Measurements from ENCODE around the gene UBN1. TPM values are rescaled to one million over a fixed set of nuclear protein-coding genes. Genes with fewer than 3 reads are reported as not detected.

Gene UBN1
- total RNA-seq, 1 experiment from 2014 or later, result 63.1 TPM

DNA sequence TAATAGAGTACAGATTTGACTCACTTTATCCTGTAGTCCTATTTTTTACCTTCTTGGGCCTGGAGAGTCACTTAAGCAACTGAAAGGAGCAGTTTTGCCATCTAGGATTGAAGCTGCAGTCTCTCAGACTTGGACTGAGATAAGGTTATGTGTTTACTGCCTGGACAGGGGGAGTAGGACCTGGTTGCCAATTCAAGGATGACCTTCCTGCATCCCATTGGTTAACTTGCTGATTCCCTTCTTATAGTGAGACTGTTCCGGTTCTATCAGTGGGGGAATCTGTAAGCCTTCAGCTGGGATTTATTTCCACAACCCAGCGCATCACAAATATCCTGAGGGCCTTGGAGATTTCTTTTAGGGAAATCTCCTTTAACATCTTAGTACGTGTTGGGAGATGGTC lies 2.9 kb downstream of the UBN1 start:
- ATAC-seq (no peak), DNase-seq (ENCODE audit: low read depth, low spot score) (no peak)
- Histone ChIP-seq H3K4me1 (ENCODE audit: control insufficient read depth, insufficient read depth, low read length) (peaks cover 18% of the 10 kb centered on the region), H3K27ac (ENCODE audit: low read length) (peak overlapping the region; percentile 75; the same call in 1 of the 2 replicates), H3K9me3 (ENCODE audit: control insufficient read depth, insufficient read depth, low read depth, low read length) (no peaks in the 10 kb centered on the region), H3K27me3 (ENCODE audit: control insufficient read depth, insufficient read depth, low read length) (no peaks in the 10 kb centered on the region), H3K4me3 (ENCODE audit: low read depth in 2 of 2, low read length in 2 of 2) (peak overlapping the region; percentile 63 to 96), H3K36me3 (ENCODE audit: control insufficient read depth, insufficient read depth, low read length) (peaks cover 10% of the 10 kb centered on the region)
- CTCF ChIA-PET, result interaction anchor here (0.7 kb wide), 1 partner anchor 39 kb away, joined by 3 read pairs; no protein-coding TSS in a partner anchor
- intact Hi-C loops (cut with micrococcal nuclease; ENCODE audit: unreplicated experiment) (no loop called here), in situ Hi-C loops (cut with HindIII; ENCODE audit: low pct_unique_long_range_greater_than_20kb, low sequenced_read_pairs) (no loop called here)
- no TSS peak for BruUV-seq (replicated peaks)
- TF ChIP-seq, protein P1, sequence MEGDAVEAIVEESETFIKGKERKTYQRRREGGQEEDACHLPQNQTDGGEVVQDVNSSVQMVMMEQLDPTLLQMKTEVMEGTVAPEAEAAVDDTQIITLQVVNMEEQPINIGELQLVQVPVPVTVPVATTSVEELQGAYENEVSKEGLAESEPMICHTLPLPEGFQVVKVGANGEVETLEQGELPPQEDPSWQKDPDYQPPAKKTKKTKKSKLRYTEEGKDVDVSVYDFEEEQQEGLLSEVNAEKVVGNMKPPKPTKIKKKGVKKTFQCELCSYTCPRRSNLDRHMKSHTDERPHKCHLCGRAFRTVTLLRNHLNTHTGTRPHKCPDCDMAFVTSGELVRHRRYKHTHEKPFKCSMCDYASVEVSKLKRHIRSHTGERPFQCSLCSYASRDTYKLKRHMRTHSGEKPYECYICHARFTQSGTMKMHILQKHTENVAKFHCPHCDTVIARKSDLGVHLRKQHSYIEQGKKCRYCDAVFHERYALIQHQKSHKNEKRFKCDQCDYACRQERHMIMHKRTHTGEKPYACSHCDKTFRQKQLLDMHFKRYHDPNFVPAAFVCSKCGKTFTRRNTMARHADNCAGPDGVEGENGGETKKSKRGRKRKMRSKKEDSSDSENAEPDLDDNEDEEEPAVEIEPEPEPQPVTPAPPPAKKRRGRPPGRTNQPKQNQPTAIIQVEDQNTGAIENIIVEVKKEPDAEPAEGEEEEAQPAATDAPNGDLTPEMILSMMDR (IDR thresholded peaks at IDR 0.05), result no peak
- TF ChIP-seq SIN3A (IDR thresholded peaks at IDR 0.05; ENCODE audit: borderline replicate concordance, insufficient read depth, low read depth, low read length) (no peak), POLR2AphosphoS5 (IDR thresholded peaks at IDR 0.05; ENCODE audit: low read depth, low read length) (no peak), TCF7L2 (IDR thresholded peaks at IDR 0.05; ENCODE audit: low read depth, low read length) (no peak)
- TF ChIP-seq, protein P2, sequence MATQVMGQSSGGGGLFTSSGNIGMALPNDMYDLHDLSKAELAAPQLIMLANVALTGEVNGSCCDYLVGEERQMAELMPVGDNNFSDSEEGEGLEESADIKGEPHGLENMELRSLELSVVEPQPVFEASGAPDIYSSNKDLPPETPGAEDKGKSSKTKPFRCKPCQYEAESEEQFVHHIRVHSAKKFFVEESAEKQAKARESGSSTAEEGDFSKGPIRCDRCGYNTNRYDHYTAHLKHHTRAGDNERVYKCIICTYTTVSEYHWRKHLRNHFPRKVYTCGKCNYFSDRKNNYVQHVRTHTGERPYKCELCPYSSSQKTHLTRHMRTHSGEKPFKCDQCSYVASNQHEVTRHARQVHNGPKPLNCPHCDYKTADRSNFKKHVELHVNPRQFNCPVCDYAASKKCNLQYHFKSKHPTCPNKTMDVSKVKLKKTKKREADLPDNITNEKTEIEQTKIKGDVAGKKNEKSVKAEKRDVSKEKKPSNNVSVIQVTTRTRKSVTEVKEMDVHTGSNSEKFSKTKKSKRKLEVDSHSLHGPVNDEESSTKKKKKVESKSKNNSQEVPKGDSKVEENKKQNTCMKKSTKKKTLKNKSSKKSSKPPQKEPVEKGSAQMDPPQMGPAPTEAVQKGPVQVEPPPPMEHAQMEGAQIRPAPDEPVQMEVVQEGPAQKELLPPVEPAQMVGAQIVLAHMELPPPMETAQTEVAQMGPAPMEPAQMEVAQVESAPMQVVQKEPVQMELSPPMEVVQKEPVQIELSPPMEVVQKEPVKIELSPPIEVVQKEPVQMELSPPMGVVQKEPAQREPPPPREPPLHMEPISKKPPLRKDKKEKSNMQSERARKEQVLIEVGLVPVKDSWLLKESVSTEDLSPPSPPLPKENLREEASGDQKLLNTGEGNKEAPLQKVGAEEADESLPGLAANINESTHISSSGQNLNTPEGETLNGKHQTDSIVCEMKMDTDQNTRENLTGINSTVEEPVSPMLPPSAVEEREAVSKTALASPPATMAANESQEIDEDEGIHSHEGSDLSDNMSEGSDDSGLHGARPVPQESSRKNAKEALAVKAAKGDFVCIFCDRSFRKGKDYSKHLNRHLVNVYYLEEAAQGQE (IDR thresholded peaks at IDR 0.05; ENCODE audit: insufficient read depth in 1 of 2, low read depth in 2 of 2, low read length in 1 of 2), result no peak
- POLR2A ChIA-PET, result interaction anchor here (0.5 kb wide), 1 partner anchor 383 kb away, joined by 6 read pairs; no protein-coding TSS in a partner anchor

DNA sequence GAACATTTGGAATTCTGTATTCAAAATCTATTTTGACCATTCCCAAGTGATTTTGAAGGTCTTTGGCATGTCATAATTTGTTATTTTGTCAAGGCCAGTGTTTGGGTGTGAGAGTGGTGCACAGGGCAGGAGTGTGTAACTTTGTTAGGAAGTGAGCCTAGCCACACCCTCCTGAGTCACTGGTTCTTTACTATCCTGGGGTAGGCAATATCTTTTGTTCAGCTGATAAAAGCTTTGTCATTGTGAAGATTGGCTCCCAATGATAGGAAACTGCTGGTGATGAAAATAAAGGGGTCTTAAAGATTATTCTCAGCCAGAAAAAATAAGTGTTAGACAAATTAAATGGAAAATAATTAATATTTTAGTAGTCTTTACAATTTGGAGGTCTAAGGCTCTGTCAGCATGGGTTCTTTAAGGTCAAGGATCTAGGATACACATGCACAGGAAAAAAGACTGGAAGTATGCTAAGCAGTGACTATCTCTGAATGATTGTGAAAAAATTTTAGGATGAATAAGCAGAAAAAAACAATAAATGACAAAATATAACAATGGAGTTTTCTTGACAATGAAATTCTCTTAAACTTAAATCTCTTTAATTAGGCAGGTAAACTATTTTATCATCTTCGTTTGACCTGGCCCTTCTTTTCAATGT lies 5.1 kb downstream of the UBN1 start:
- in situ Hi-C loops (cut with HindIII; ENCODE audit: low pct_unique_long_range_greater_than_20kb, low sequenced_read_pairs) (no loop called here), intact Hi-C loops (cut with micrococcal nuclease; ENCODE audit: unreplicated experiment) (no loop called here)
- H3K36me3 ChIP-seq (ENCODE audit: control insufficient read depth, insufficient read depth, low read length), result peaks cover 10% of the 10 kb centered on the region
- TF ChIP-seq, protein P2 (IDR thresholded peaks at IDR 0.05; ENCODE audit: insufficient read depth in 1 of 2, low read depth in 2 of 2, low read length in 1 of 2), result no peak
- TF ChIP-seq, protein P1 (IDR thresholded peaks at IDR 0.05), result no peak
- no peak for TF ChIP-seq SIN3A (IDR thresholded peaks at IDR 0.05; ENCODE audit: borderline replicate concordance, insufficient read depth, low read depth, low read length)
- no peak for TF ChIP-seq TCF7L2 (IDR thresholded peaks at IDR 0.05; ENCODE audit: low read depth, low read length)
- no peak for TF ChIP-seq POLR2AphosphoS5 (IDR thresholded peaks at IDR 0.05; ENCODE audit: low read depth, low read length)
- no peaks in the 10 kb centered on the region for H3K27me3 ChIP-seq (ENCODE audit: control insufficient read depth, insufficient read depth, low read length)
- H3K4me1 ChIP-seq (ENCODE audit: control insufficient read depth, insufficient read depth, low read length), result peaks cover 9% of the 10 kb centered on the region
- no TSS peak for BruUV-seq (replicated peaks)
- no peak for ATAC-seq
- no peaks in the 10 kb centered on the region for H3K9me3 ChIP-seq (ENCODE audit: control insufficient read depth, insufficient read depth, low read depth, low read length)
- DNase-seq (ENCODE audit: low read depth, low spot score), result no peak
- ChIA-PET POLR2A (no interaction called here), CTCF (no interaction called here)
- no peak overlapping the region for H3K4me3 ChIP-seq (ENCODE audit: low read depth in 2 of 2, low read length in 2 of 2)
- no peak overlapping the region for H3K27ac ChIP-seq (ENCODE audit: low read length)
